PC-3 (cell line): ENCODE results near the gene XCR1. TPM values are rescaled to one million over a fixed set of nuclear protein-coding genes. Genes with fewer than 3 reads are reported as not detected.

ENCODE experiments used
- ATAC-seq: fragments of 200-7000 bp; cut with Tn5 transposase; 2 replicates; pipeline ENCODE4 v1.9.1; 2020; ENCODE audit warnings: mild to moderate bottlenecking, moderate library complexity
- BruUV-seq: library from RNA; stranded (reverse); fragments of 400-500 nt; replicated peaks from 2 replicates; lab custom pipeline; 2021; lab: Mats Ljungman, UMichigan
- CTCF ChIA-PET: fragments of 300-600 bp; sonication (Branson Sonifier 250); formaldehyde crosslinking; loops from one replicate; lab custom pipeline; 2022; ENCODE audit warnings: antibody characterized with exemption; lab: Charles Lee
- POLR2A ChIA-PET: fragments of 300-600 bp; sonication (Branson Sonifier 250); formaldehyde crosslinking; loops from one replicate; lab custom pipeline; 2022; ENCODE audit warnings: antibody characterized with exemption; ENCODE audit not compliant: unreplicated experiment; lab: Charles Lee
- DNase-seq: peaks from one replicate; pipeline ENCODE4 v3.0.0-alpha.2; 2015
- H2AFZ ChIP-seq: fragments of 300-600 bp; sonication (generic); 2 replicates; pipeline ENCODE4 v1.6.0; 2016; ENCODE audit warnings: antibody characterized with exemption, low read length
- H3F3A ChIP-seq: fragments of 300-600 bp; sonication (generic); one replicate; pipeline ENCODE4 v1.6.0; 2017; ENCODE audit warnings: antibody characterized with exemption, low read length, control low read depth, mild to moderate bottlenecking; ENCODE audit not compliant: unreplicated experiment
- H3K27ac ChIP-seq: fragments of 300-600 bp; sonication (generic); 2 replicates; pipeline ENCODE4 v1.5.1; 2016; ENCODE audit warnings: mild to moderate bottlenecking, low read length
- H3K27me3 ChIP-seq: fragments of 300-600 bp; sonication (generic); 2 replicates; pipeline ENCODE4 v1.6.1; 2016; ENCODE audit warnings: low read length, mixed read lengths
- H3K36me3 ChIP-seq: fragments of 300-600 bp; sonication (generic); 2 replicates; pipeline ENCODE4 v1.6.1; 2016; ENCODE audit warnings: low read depth, mixed run types, low read length, mixed read lengths
- H3K4me1 ChIP-seq: fragments of 300-600 bp; sonication (generic); 2 replicates; pipeline ENCODE4 v1.5.1; 2016; ENCODE audit warnings: low read length; ENCODE audit not compliant: insufficient read depth
- H3K4me2 ChIP-seq: fragments of 300-600 bp; sonication (generic); 2 replicates; pipeline ENCODE4 v1.6.0; 2016; ENCODE audit warnings: low read length
- H3K4me3 ChIP-seq: fragments of 300-600 bp; sonication (generic); 2 replicates; pipeline ENCODE4 v1.5.1; 2016; ENCODE audit warnings: mild to moderate bottlenecking, low read length, mixed read lengths
- H3K79me2 ChIP-seq: fragments of 300-600 bp; sonication (generic); 2 replicates; pipeline ENCODE4 v1.6.1; 2017; ENCODE audit warnings: low read length, mixed read lengths
- H3K9ac ChIP-seq: fragments of 300-600 bp; sonication (generic); 2 replicates; pipeline ENCODE4 v1.6.0; 2016; ENCODE audit warnings: mild to moderate bottlenecking, low read length
- H3K9me2 ChIP-seq: fragments of 300-600 bp; sonication (generic); replicated peaks from 2 replicates; pipeline ENCODE4 v1.6.1; 2016; ENCODE audit warnings: mixed run types, low read length, mixed read lengths
- H3K9me3 ChIP-seq: fragments of 300-600 bp; sonication (generic); 2 replicates; pipeline ENCODE4 v1.6.1; 2016; ENCODE audit warnings: low read length, mixed read lengths
- H4K20me1 ChIP-seq: fragments of 300-600 bp; sonication (generic); 2 replicates; pipeline ENCODE4 v1.6.1; 2016; ENCODE audit warnings: low read length, mixed read lengths
- CTCF ChIP-seq: fragments of 300-600 bp; sonication (generic); conservative IDR thresholded peaks from 2 replicates; pipeline ENCODE4 v1.5.1; 2017; ENCODE audit warnings: antibody characterized with exemption, low read depth, mild to moderate bottlenecking, low read length
- EZH2 ChIP-seq: fragments of 300-600 bp; sonication (generic); IDR thresholded peaks from one replicate; pipeline ENCODE4 v1.6.1; 2017; ENCODE audit warnings: antibody characterized with exemption, mild to moderate bottlenecking, low read length; ENCODE audit not compliant: unreplicated experiment
- EZH2phosphoT487 ChIP-seq: fragments of 300-600 bp; sonication (generic); IDR thresholded peaks from 2 replicates; pipeline ENCODE4 v1.6.1; 2018; ENCODE audit warnings: mild to moderate bottlenecking, antibody characterized with exemption, low read length, borderline replicate concordance
- intact Hi-C: fragments of 100-400 bp; cut with micrococcal nuclease; formaldehyde crosslinking; loops from 2 replicates; pipeline ENCODE4 v1.9.0; 2023
- total RNA-seq: library from RNA; depleted of rRNA; stranded (reverse); fragments of >200 nt; gene quantifications from 2 replicates; pipeline ENCODE4 v1.2.3, GENCODE V29; 2014

XCR1 gene
- total RNA-seq, 1 experiment from 2014 or later: not detected

DNA sequence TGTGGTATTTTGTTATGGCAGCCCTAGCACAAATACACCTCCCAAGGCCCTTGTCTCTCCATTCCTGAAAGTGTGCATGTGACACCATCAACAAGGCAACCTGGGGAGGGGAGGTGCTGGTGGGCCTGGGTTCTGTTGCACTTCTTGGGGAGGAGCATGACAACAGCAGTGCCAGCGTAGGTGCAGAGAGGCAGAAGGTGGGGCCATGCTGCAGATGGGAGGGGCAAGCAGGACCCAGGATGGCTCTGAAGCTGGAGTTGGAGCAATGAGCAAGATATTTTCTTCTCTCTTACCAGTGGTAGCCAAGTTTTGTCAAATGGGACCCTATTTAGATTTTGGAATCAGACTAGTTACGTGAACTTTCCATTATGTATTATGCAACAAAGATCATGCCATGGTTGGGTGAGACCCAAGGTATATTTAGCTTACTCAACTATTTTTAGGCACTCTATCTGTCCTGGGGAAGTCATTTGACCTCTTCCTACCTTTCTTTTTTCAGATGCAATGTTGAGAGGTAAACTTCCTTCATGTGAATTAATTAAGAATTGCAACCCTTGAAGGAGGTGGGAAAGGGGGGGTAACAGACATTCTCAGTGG lies 35.1 kb downstream of the XCR1 start:
- Histone ChIP-seq H3K4me1 (peaks cover 45% of the 10 kb centered on the region), H3F3A (no peaks in the 10 kb centered on the region), H3K9ac (no peak overlapping the region), H3K4me2 (no peak overlapping the region), H4K20me1 (no peaks in the 10 kb centered on the region), H3K4me3 (no peak overlapping the region), H2AFZ (no peak overlapping the region), H3K9me2 (no peaks in the 10 kb centered on the region), H3K27me3 (no peaks in the 10 kb centered on the region), H3K79me2 (peaks cover 65% of the 10 kb centered on the region), H3K27ac (no peak overlapping the region), H3K9me3 (no peaks in the 10 kb centered on the region), H3K36me3 (no peaks in the 10 kb centered on the region)
- no peak for DNase-seq
- POLR2A ChIA-PET: no interaction called here
- BruUV-seq: no TSS peak
- no peak for TF ChIP-seq EZH2phosphoT487
- TF ChIP-seq CTCF: no peak
- TF ChIP-seq EZH2: no peak
- intact Hi-C loops: no loop called here
- CTCF ChIA-PET: no interaction called here
- no peak for ATAC-seq

DNA sequence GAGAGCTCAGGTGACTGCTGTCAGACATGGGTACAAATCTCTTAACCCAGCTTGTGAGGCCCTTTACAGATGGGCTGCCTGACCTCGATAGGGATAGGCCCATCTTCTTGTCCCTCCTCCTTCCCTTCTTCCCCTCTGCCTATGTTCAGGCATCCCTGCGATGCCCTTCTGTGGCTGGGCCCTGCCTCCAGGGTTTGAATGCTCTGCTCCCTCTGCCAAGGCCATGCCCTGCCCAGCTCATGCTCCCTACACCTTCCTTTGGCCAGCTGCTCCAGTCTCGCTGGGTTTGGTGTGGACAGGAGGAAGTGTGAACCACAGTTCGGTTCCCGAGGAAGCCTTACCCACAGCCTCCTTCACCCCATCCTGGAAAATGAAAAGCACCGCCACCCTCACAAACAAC lies 35.9 kb downstream of the XCR1 start:
- Histone ChIP-seq H2AFZ (no peak overlapping the region), H3K9me2 (no peaks in the 10 kb centered on the region), H3K79me2 (peaks cover 72% of the 10 kb centered on the region), H3K9me3 (no peaks in the 10 kb centered on the region), H3K27ac (no peak overlapping the region), H4K20me1 (no peaks in the 10 kb centered on the region), H3K4me2 (no peak overlapping the region), H3K27me3 (no peaks in the 10 kb centered on the region), H3K4me3 (no peak overlapping the region), H3K36me3 (no peaks in the 10 kb centered on the region), H3K4me1 (peaks cover 53% of the 10 kb centered on the region), H3F3A (no peaks in the 10 kb centered on the region), H3K9ac (no peak overlapping the region)
- intact Hi-C loops: no loop called here
- no TSS peak for BruUV-seq
- no peak for TF ChIP-seq CTCF
- no peak for TF ChIP-seq EZH2phosphoT487
- no peak for TF ChIP-seq EZH2
- DNase-seq: no peak
- ATAC-seq: no peak
- POLR2A ChIA-PET: no interaction called here
- CTCF ChIA-PET: no interaction called here

- intact Hi-C loops: no loop called here
- ATAC-seq (no peak), DNase-seq (no peak)
- peaks cover 78% of the 10 kb centered on the region for H3K79me2 ChIP-seq
- no peaks in the 10 kb centered on the region for H3K9me3 ChIP-seq
- H3K4me2 ChIP-seq: no peak overlapping the region
- H2AFZ ChIP-seq: no peak overlapping the region
- H3K27me3 ChIP-seq: no peaks in the 10 kb centered on the region
- POLR2A ChIA-PET: no interaction called here
- no peak for TF ChIP-seq EZH2
- no peaks in the 10 kb centered on the region for H3K36me3 ChIP-seq
- BruUV-seq: no TSS peak
- H3K4me3 ChIP-seq: no peak overlapping the region
- H3F3A ChIP-seq: no peaks in the 10 kb centered on the region
- peaks cover 59% of the 10 kb centered on the region for H3K4me1 ChIP-seq
- H4K20me1 ChIP-seq: no peaks in the 10 kb centered on the region
- no peak overlapping the region for H3K9ac ChIP-seq
- H3K9me2 ChIP-seq: no peaks in the 10 kb centered on the region
- CTCF ChIA-PET: no interaction called here
- no peak overlapping the region for H3K27ac ChIP-seq
These were observed 37.1 kb downstream of the XCR1 start for GRCh38 chr3:45990181-45990580.
